NK-92 (cell line): ENCODE data around the gene RILPL1.
"Not testable (repeated sequence)": the region's sequence is repeated elsewhere in the genome, so short reads cannot be mapped to it uniquely, and the experiment has no call there.

Experiments
- DNase-seq: peaks from one replicate; lab custom pipeline; 2025; ENCODE audit not compliant: unreplicated experiment; lab: John Stamatoyannopoulos, UW

Gene RILPL1

GRCh38 chr12:123431951-123432817 lies 101.3 kb downstream of the RILPL1 start:
- not testable (repeated sequence) for DNase-seq

GRCh38 chr12:123429101-123429500 lies 104.4 kb downstream of the RILPL1 start:
- DNase-seq, result not testable (repeated sequence)

- DNase-seq, result no peak
Measured at GRCh38 chr12:123428591-123428990, 104.9 kb downstream of the RILPL1 start.

- DNase-seq, result no peak
Measured at GRCh38 chr12:123427036-123427769, 106.3 kb downstream of the RILPL1 start.

GRCh38 chr12:123421314-123421713 lies 112.2 kb downstream of the RILPL1 start:
- no peak for DNase-seq
